ENCODE results near the gene PIN4.
"Not testable (repeated sequence)": the region's sequence is repeated elsewhere in the genome, so short reads cannot be mapped to it uniquely, and the experiment has no call there.

PIN4 gene

DNA sequence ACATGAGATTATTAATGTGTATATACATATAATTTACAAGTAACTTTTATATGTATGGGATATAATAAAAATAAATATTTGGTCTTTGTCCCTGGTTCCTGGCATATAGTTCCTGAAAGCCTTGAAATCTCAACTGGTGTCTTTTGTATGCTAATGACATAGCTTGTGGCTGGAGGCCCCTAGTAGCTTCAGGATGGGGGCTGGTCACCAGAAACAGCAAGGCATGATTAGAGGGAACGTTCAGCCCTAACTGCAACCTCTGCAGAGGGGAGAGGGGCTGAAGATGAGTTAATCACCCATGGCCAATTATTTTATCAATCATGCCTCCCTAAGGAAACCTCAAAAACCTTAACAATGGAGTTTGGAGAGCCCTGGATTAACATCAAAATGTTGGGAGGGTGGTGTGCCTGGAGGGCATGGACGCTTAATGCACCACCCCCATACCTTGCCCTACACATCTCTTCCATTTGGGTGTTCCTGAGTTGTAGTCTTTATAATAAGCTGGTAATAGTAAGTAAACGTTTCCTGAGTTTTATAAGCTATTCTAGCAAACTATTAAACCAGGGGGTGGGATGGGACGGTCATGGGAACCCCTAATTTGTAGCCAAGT, 21.3 kb downstream of the PIN4 start:
- no peak for DNase-seq

DNA sequence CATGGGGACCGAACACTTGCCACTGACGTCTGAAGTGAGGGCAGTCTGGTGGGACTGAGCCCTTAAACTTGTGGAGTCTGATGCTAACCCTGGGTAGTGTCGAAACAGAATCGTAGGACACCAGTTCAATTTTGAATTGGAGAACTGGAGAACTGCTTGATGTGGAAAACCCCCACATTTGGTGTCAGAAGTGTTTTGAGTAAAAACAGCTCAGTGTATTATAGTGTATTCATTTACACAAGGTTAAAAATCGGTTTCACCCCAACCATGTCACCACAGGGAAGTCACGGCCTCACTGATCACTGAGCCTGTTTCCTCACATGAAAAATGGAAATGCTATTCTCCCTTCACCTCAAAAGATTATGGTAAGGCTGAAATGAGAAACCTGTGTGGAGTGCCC, 21.9 kb downstream of the PIN4 start:
- DNase-seq: no peak

DNA sequence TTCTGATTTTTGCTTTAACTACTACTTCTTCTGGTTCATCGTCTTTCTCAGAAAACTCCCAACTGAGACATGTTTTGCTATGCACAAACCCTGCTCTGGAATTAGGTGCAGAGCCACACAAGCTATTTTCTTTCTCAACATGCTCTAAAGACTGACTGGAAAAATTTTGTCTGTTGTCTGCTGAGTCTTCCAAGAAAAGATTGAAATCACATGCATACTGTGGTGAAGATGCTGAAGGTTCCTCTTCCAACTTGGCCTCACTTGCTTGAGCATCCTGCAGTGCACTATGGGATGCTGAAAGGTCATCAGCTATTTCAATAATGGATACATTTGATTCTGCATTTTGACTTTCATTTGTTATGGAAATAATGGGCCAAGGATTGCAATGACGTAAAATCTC, 24.1 kb downstream of the PIN4 start:
- no peak for DNase-seq

DNA sequence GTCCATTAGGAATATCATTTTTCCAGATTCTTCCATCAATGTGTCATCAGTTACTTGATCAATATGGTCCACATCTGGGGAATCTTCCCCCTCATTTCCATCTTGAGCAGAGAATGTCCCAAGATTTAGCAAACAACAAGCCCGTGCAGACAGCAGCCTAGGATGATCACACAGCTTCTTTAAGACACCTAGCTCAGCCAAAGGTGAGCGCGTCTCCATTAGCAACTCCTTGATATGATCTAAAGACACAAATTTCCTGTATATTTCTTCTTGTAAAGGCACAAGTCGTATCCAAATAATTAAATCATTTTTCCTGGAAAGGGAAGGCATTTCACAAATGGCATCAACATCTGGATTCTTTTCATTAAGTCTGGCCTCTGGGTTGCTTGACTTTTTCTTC, 25.8 kb downstream of the PIN4 start:
- no peak for DNase-seq

DNA sequence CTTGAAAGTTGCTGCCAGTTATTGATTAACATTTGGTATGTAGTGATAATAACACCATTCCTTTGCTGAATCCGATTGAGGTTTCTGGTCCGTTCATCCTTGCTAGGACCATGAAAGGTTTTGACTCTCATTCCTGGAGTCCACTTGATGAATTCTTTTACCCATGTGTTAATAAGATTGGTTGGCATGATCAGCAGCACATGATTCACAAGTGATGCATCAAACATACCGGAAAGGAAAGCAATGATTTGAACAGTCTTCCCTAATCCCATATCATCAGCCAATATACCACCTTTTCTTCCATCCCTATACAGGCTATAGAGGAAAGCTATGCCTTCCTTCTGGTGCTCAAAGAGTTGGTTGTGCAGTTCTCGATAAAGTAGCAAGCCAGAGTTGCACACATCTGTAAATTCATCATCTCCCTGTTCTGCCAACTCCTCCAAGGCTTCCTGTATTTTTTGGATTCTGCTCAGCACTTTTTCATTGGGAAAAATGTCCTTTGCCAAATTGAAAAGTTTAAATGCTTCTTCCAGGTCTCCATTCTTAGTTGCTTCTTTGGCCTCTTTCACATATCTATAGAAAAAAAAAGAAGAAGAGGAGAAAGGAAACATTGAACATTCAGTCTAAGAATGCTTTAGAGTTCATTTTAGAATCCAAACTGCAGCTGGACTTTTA, 26.7 kb downstream of the PIN4 start:
- no peak for DNase-seq

DNA sequence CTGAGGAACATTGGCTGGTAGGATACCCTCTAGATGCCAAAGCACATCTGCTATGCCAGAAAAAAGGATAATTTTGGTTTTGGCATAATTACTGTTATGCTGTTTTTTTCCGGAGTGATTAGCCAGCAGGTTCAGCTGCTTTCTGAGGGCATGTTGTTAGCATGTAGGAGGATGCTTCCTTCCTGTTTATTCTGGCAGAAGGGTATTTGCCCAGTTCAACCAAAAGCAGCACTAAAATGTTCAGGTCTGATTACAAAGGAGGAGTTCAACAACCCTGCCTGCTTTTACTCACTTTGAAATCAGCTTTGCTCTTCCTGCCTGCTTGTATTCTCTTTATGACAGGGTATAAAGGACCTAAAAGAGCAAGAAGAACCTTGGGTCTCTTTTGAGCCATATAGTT, 35.4 kb downstream of the PIN4 start:
- no peak for DNase-seq

DNA sequence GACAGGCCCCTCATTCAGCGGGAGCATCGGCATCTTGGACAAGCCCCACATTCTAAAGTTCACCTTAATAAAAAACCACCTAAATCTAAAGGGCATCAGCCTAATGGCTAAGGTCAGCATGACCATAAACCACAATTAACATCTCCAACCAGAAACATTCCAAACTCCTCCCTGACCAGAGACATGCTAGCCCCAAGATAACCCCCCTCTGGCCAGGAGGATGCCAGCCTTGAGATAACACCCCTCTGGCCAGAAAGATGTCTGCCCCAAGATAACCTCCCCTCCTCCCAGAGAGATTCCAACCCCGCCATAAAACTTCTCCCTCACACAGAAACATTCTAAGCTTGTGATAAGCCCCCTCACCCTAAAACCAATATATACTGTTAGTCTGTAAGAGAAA, 38.8 kb downstream of the PIN4 start:
- not testable (repeated sequence) for DNase-seq

DNA sequence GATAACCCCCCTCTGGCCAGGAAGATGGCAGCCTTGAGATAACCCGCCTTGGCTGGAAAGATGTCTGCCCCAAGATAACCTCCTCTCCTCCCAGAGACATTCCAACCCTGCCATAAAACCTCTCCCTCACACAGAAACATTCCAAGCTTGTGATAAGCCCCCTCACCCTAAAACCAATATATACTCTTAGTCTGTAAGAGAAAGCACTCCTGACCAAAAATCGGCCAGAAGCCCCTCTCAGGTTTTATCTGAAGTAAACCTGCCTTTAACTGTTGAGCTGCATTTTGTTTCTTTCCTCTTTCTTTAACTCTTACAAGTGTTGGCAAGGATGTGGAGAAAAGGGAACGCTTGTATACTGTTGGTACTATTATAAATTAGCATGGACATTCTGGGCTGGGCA, 48.7 kb downstream of the PIN4 start:
- DNase-seq: no peak

DNA sequence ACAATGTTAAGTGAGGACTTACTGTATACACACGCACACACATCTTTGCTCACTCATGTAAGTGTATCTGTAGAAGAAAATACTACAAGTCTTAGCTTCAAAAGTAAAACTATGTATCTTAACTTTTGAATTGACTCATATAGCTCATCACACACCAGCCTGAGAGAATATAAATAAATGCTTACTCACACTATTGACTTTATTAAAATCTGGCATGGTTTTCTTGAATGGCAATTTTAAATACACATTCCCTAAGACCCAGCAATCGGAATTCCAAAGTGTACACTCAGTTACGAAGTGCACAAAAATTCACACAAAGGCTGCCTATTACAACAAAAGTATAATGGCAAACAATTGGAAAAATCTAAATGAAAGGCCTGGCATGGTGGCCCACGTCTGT, 55.3 kb downstream of the PIN4 start:
- DNase-seq: no peak

DNA sequence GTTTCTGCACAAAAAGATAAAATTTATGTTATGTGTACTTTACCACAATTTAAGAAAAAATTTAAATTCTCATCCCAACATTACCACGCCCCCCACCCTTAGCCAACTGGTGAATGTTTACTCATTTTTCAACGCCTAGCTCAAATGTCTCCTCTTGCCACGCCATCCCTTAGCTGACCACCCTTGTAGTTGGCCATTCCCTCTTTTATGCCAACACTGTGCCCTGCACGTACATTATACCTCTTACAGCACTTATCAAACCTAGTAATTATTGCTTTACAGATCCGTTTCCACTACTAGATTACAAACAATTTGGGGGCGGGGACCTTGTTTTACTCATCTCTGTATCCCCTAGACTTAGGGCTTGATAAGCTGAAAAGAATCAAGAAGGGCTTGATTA, 56.6 kb downstream of the PIN4 start:
- no peak for DNase-seq

DNA sequence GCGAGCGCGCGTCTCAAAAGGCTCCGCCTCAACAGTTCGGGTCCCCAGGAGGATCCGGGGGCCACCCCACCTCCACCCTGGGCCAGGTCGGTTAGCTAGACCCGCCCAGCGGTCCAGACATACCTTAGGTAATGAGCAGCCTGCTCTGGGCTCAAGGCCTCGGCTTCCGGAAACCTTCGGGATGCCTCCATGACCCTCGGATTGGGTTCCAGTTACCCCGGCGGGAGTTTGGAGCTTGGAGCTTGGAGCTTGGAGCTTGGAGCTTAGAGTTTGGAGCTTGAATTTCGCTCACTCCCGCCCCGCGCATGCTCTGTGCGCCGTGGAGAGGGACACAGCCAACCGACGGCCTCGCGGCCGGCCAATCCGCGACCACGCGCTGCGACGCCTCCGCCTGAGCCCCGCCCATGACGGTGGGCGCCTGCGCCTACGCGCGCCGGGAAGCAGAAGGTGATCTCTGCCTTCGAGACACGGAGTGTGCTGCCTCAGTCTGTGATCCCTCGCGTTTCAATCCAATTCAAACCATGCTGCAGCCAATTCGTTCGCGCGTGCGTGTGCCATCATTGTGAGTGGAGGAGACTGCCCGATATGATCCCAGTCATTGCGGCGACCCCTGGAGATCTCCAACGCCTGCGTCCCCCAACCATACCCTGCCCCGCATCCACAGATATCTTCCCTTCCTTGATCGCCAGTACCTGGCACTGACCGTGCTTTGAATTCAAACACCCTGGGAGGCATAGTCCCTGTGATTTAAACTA, 57.3 kb downstream of the PIN4 start, which contains the start of gene ERCC6L:
ERCC6L (minus strand) TSS at position 307 of the 755 bp plus-strand sequence; CDS start at position 191, 116 bp downstream.
- DNase-seq: peak; percentile 31

DNA sequence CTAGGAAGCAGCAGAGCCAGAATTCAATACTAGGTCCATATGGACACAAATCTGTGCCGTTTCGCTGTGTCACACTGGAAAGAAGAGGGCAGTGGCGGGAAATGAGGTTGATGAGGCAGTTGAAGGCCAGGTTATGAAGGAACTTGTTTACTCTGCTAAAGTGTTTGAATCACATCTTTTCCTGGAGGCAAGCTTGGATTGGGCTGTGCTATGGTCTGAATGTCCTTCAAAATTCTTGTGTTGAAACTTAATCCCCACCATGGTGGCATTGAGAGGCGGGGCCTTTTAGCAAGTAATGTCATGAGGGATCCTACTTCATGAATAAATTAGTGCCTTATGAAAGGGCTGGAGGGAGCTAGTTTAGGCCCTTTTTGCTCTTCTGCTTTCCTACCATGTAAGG, 59.4 kb downstream of the PIN4 start:
- no peak for DNase-seq

DNA sequence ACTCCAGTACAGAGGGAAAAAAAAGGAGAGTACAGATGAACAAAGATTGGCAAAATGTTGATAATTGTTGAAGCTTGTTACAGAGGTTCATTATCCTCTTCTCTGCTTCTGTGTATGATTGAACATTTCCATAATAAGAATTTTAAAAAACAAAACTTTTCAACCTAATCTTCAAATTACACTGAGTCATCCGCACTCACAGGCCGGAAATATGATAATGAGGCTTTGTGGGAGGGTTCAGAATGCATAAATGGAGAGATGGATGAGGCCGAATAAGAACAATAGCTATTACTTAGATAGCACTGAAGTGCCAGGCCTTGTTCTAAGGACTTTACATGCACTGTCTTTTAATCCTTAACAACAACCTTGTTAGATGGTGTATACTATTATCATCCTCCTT, 61.9 kb downstream of the PIN4 start:
- DNase-seq: no peak

DNA sequence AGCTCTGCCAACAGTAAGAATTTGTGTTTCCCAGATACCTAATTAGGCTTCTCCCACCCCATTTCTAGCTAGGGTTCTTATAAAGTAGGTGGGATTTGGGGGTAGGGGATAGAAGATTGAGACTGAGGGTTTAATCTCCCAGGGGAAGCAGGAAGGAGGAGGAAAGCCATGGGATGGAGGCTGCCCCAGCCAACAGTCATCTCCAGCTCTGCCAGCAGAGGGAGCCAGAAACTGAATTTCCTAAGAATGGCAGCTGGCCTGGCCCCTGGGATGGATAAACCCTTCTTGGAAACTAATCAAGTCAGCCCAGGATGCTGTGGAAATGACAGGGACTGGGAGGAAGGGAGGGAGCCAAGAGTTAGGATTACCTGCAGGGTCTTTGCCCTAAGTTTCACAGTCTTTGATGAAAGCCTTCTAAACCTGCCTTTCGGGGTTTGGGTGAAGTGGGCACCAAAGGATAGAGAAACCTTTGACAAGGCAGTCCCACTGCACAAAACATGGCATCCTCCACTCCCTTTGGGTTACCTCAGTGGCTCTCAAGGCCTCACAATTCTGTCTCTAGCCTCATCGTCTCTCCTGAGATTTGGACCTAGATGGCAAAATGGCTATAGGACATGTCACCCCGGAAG, 64.0 kb downstream of the PIN4 start:
- no peak for DNase-seq

DNA sequence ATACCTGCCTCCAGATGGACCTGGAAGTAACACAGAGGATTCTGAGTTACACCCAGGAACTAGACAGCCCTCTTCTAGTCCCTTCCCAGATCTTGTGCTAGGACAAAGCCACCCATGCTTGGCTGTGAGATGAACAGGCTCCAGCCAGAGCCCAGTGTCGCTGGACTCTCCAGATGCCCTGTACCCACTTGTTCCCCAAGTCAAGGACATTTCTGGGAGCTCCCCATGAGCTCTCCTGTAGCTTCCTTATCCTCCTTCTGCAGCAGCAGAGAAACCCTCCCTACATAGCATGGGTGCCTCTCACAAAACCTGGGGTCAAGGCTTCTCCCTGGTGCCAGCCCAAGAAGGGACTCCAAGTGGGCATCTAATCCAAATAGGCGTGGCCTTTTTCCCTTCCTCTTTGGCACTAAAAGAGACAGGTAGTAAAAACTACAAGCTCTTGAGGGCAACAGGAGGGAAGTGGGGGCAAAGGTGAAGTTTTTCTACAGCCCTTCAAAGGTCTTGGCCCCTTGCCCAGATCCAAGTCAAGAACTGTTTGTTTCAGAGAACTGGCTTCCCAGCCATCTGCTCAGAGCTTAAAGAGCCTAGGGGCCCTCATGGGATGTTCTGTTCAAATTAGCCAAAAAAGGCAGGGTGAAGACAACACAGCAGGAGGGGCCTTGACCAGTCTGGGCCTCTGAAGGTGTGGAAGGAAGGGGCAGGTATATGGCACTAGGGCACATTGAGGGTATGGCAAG, 65.8 kb downstream of the PIN4 start:
- DNase-seq: peak; percentile 66
